Activated T-helper 2 cell treated with anti-CD3 and anti-CD28 coated beads, Interferon-gamma antibody, Interleukin-2, Interleukin-4, amounts not matched to agents 10 μg/mL and 5 μg/mL and 100 μg/mL, durations not matched to agents 14 hours and 24 hours and 36 hours (primary cell): Measurements from ENCODE around the gene KLHDC4. TPM values are rescaled to one million over a fixed set of nuclear protein-coding genes. Genes with fewer than 3 reads are reported as not detected.

ENCODE experiments used
- DNase-seq: peaks from one replicate; pipeline ENCODE4 v3.0.0; 2021; ENCODE audit warnings: low spot score
- H3K27ac Mint-ChIP-seq: one replicate; pipeline ENCODE4 v1.8.0; 2021; ENCODE audit warnings: mixed read lengths
- H3K27me3 Mint-ChIP-seq: one replicate; pipeline ENCODE4 v1.8.0; 2021; ENCODE audit warnings: low read depth, mixed read lengths
- H3K36me3 Mint-ChIP-seq: one replicate; pipeline ENCODE4 v1.8.0; 2021; ENCODE audit warnings: low read depth, mixed read lengths
- H3K4me1 Mint-ChIP-seq: one replicate; pipeline ENCODE4 v1.8.0; 2021; ENCODE audit warnings: low read depth, mixed read lengths
- H3K4me3 Mint-ChIP-seq: one replicate; pipeline ENCODE4 v1.8.0; 2021; ENCODE audit warnings: low read depth, mild to moderate bottlenecking, moderate library complexity, mixed read lengths
- H3K9me3 Mint-ChIP-seq: one replicate; pipeline ENCODE4 v1.8.0; 2021; ENCODE audit warnings: mixed read lengths
- intact Hi-C: fragments of 100-400 bp; cut with micrococcal nuclease; formaldehyde crosslinking; loops from one replicate; pipeline ENCODE4 v1.15.1; 2023
- total RNA-seq: library from RNA; stranded (reverse); gene quantifications from 2 replicates; pipeline ENCODE4 v1.2.3, GENCODE V29; 2022

KLHDC4 gene
- total RNA-seq, 1 donor from 2014 or later, result 73.1 TPM

- Mint-ChIP-seq H3K27me3 (no peaks in the 10 kb centered on the region), H3K9me3 (no peaks in the 10 kb centered on the region), H3K36me3 (peaks cover 32% of the 10 kb centered on the region), H3K4me3 (no peak overlapping the region), H3K27ac (no peak overlapping the region), H3K4me1 (peaks cover 4% of the 10 kb centered on the region)
- no peak for DNase-seq
- intact Hi-C loops, result no loop called here
Measured at GRCh38 chr16:87715658-87716057, 50.1 kb downstream of the KLHDC4 start.

DNA sequence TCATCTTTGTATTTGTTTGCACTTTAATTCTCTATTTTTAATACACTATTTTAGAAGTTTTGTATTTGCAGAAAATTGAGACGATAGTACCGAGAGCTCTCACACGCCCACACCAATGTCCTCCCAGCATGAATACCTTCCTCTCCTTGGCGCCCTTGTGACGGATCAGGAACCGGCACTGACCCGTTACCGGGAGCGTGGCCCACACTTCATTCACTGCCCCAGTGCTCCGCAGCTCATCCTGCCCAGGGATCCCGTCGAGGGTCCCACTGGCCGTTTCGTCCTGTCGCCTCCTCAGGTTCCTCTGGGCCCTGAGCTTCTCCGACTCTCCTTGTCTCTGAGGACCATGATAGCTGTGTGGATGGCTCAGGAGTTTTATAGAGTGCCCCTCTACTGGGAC, 50.6 kb downstream of the KLHDC4 start:
- no peak for DNase-seq
- peaks cover 35% of the 10 kb centered on the region for H3K36me3 Mint-ChIP-seq
- H3K4me3 Mint-ChIP-seq, result no peak overlapping the region
- H3K4me1 Mint-ChIP-seq, result peaks cover 4% of the 10 kb centered on the region
- no peaks in the 10 kb centered on the region for H3K9me3 Mint-ChIP-seq
- H3K27me3 Mint-ChIP-seq, result no peaks in the 10 kb centered on the region
- no peak overlapping the region for H3K27ac Mint-ChIP-seq
- intact Hi-C loops, result no loop called here

- Mint-ChIP-seq H3K4me1 (peaks cover 4% of the 10 kb centered on the region), H3K4me3 (no peak overlapping the region), H3K27ac (no peak overlapping the region), H3K9me3 (no peaks in the 10 kb centered on the region), H3K27me3 (no peaks in the 10 kb centered on the region), H3K36me3 (peaks cover 32% of the 10 kb centered on the region)
- intact Hi-C loops, result loop anchor here (2.0 kb wide), 1 partner anchor 51 kb away; no protein-coding TSS in a partner anchor
- DNase-seq, result peak; percentile 33
Measured at GRCh38 chr16:87713451-87714229, 52.1 kb downstream of the KLHDC4 start.

DNA sequence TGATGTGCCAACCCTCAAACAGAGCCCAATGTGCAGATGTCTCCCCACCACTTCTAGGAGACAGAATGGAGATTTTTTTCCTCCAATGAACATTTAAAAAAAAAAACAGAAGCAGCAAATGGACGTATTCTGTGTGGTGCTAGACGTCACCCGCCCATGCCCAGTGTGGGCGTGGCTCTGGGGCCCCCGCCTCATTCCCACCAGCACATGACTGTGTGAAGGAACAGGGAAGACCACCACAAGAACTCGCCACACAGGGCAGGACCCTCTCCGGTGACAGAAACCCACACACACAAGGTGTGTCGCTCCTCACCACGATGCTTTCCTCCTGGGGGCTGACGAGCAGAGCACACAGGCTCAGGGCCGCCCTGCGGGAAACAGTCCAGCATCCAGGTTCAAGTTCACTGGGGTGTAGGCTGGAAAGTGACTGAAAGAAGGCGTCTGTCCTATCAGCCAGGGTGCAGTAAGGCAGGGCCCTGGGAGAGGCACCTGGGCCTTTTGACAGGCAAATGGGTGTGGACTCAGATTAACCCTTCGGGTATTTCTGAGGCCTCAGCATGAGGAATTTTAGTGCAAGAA, 53.5 kb downstream of the KLHDC4 start:
- no peak for DNase-seq
- Mint-ChIP-seq H3K4me1 (peaks cover 4% of the 10 kb centered on the region), H3K9me3 (no peaks in the 10 kb centered on the region), H3K27ac (no peak overlapping the region), H3K36me3 (peaks cover 35% of the 10 kb centered on the region), H3K4me3 (no peak overlapping the region), H3K27me3 (no peaks in the 10 kb centered on the region)
- intact Hi-C loops, result loop anchor here (2.0 kb wide), 1 partner anchor 49 kb away; no protein-coding TSS in a partner anchor

GRCh38 chr16:87710887-87711286, 54.9 kb downstream of the KLHDC4 start:
- no peak overlapping the region for H3K27ac Mint-ChIP-seq
- no peak overlapping the region for H3K4me3 Mint-ChIP-seq
- intact Hi-C loops, result no loop called here
- no peaks in the 10 kb centered on the region for H3K27me3 Mint-ChIP-seq
- peaks cover 33% of the 10 kb centered on the region for H3K36me3 Mint-ChIP-seq
- H3K9me3 Mint-ChIP-seq, result no peaks in the 10 kb centered on the region
- no peak for DNase-seq
- peaks cover 4% of the 10 kb centered on the region for H3K4me1 Mint-ChIP-seq

DNA sequence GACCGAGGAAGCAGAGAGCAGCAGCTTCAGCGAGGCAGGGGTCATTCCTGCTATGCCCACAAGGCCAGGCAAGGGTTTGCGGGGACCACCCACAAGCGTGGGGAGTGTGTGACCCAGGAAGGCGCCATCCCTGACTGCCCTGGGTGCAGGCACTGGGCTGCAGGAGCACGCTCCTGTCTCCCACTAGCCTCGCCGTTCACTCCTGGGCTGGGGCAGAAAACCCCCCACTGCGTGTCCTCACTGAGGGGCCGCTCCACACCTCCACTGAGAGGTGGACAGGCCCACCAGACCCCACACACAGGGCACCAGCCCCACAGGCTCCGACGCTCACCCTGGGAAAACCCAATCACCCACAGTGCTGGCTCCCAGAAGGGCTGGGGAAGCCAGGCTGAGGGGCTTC, 56.1 kb downstream of the KLHDC4 start:
- Mint-ChIP-seq H3K36me3 (peaks cover 24% of the 10 kb centered on the region), H3K9me3 (no peaks in the 10 kb centered on the region), H3K4me1 (peaks cover 4% of the 10 kb centered on the region), H3K27ac (no peak overlapping the region), H3K4me3 (no peak overlapping the region), H3K27me3 (no peaks in the 10 kb centered on the region)
- intact Hi-C loops, result no loop called here
- no peak for DNase-seq

- Mint-ChIP-seq H3K9me3 (no peaks in the 10 kb centered on the region), H3K27ac (no peak overlapping the region), H3K4me1 (peaks cover 3% of the 10 kb centered on the region), H3K4me3 (no peak overlapping the region), H3K27me3 (no peaks in the 10 kb centered on the region), H3K36me3 (peaks cover 21% of the 10 kb centered on the region)
- DNase-seq, result no peak
- intact Hi-C loops, result no loop called here
Measured at GRCh38 chr16:87708881-87709638, 56.7 kb downstream of the KLHDC4 start.

GRCh38 chr16:87707714-87708580, 57.8 kb downstream of the KLHDC4 start:
- intact Hi-C loops, result no loop called here
- no peak for DNase-seq
- Mint-ChIP-seq H3K27me3 (no peaks in the 10 kb centered on the region), H3K9me3 (no peaks in the 10 kb centered on the region), H3K4me3 (no peak overlapping the region), H3K27ac (no peak overlapping the region), H3K36me3 (peaks cover 29% of the 10 kb centered on the region), H3K4me1 (peaks cover 7% of the 10 kb centered on the region)

GRCh38 chr16:87707097-87707496, 58.7 kb downstream of the KLHDC4 start:
- intact Hi-C loops, result no loop called here
- no peaks in the 10 kb centered on the region for H3K9me3 Mint-ChIP-seq
- H3K27ac Mint-ChIP-seq, result no peak overlapping the region
- H3K36me3 Mint-ChIP-seq, result peaks cover 35% of the 10 kb centered on the region
- no peak overlapping the region for H3K4me3 Mint-ChIP-seq
- peaks cover 14% of the 10 kb centered on the region for H3K4me1 Mint-ChIP-seq
- no peak for DNase-seq
- H3K27me3 Mint-ChIP-seq, result no peaks in the 10 kb centered on the region

GRCh38 chr16:87706278-87707000, 59.3 kb downstream of the KLHDC4 start:
- H3K27ac Mint-ChIP-seq, result no peak overlapping the region
- intact Hi-C loops, result no loop called here
- H3K27me3 Mint-ChIP-seq, result no peaks in the 10 kb centered on the region
- H3K9me3 Mint-ChIP-seq, result no peaks in the 10 kb centered on the region
- peaks cover 40% of the 10 kb centered on the region for H3K36me3 Mint-ChIP-seq
- H3K4me1 Mint-ChIP-seq, result peaks cover 21% of the 10 kb centered on the region
- H3K4me3 Mint-ChIP-seq, result no peak overlapping the region
- no peak for DNase-seq

- Mint-ChIP-seq H3K4me1 (peaks cover 21% of the 10 kb centered on the region), H3K9me3 (no peaks in the 10 kb centered on the region), H3K4me3 (no peak overlapping the region), H3K27ac (no peak overlapping the region), H3K36me3 (peaks cover 39% of the 10 kb centered on the region), H3K27me3 (no peaks in the 10 kb centered on the region)
- intact Hi-C loops, result no loop called here
- DNase-seq, result no peak
Measured at GRCh38 chr16:87705771-87706277, 60.0 kb downstream of the KLHDC4 start.
